ENCODE results near the gene ABHD3. TPM values are rescaled to one million over a fixed set of nuclear protein-coding genes. Genes with fewer than 3 reads are reported as not detected.

Gene ABHD3
- total RNA-seq, 1 donor from 2014 or later: 21.1 TPM

DNA sequence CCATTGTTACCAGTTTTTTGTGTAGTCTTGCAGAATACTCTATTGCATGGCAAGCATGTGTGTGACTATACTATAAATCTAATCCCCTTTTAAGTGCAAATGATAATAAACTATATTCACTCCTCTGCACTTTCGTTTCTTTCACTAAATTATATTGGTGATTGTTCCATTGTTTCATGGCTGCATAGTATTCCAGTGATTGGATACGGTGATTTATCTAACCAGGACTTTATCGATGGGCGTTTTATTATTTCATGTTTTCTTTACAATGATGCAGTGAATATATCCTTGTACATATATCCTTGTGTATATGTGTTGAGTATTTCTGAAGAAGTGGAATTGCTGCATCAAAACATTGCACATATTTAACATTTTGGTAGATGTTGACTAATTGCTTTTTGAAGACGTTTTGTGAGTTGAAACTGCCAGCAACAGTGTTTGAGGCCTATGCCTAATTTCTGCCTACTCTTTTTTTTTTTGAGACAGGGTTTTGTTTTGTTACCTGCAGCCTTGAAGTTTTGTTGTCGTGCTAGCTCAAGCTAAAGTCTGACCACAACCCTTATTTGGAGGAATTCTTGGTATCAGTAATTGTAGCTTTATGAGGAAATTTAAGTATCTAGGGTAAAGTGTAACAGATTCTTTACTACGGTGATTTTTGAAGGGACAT, 38.7 kb upstream of the ABHD3 start:
- no peaks in the 10 kb centered on the region for H3K9me3 ChIP-seq
- TF ChIP-seq POLR2A (IDR thresholded peaks at IDR 0.05) (no peak), POLR2AphosphoS5 (IDR thresholded peaks at IDR 0.05; ENCODE audit: insufficient read depth in 1 of 2, low read depth in 1 of 2) (no peak)
- TF ChIP-seq, protein P1, sequence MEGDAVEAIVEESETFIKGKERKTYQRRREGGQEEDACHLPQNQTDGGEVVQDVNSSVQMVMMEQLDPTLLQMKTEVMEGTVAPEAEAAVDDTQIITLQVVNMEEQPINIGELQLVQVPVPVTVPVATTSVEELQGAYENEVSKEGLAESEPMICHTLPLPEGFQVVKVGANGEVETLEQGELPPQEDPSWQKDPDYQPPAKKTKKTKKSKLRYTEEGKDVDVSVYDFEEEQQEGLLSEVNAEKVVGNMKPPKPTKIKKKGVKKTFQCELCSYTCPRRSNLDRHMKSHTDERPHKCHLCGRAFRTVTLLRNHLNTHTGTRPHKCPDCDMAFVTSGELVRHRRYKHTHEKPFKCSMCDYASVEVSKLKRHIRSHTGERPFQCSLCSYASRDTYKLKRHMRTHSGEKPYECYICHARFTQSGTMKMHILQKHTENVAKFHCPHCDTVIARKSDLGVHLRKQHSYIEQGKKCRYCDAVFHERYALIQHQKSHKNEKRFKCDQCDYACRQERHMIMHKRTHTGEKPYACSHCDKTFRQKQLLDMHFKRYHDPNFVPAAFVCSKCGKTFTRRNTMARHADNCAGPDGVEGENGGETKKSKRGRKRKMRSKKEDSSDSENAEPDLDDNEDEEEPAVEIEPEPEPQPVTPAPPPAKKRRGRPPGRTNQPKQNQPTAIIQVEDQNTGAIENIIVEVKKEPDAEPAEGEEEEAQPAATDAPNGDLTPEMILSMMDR (IDR thresholded peaks at IDR 0.05): no peak
- no peaks in the 10 kb centered on the region for H3K27me3 ChIP-seq
- no peak overlapping the region for H3K27ac ChIP-seq
- intact Hi-C loops (cut with DNase I): no loop called here
- H3K36me3 ChIP-seq: no peaks in the 10 kb centered on the region
- no peak for DNase-seq (ENCODE audit: extremely low spot score in 2 of 2)
- peaks cover 63% of the 10 kb centered on the region for H3K4me1 ChIP-seq
- H3K4me3 ChIP-seq: peak overlapping the region in 1 of 2 donors; percentile 77

DNA sequence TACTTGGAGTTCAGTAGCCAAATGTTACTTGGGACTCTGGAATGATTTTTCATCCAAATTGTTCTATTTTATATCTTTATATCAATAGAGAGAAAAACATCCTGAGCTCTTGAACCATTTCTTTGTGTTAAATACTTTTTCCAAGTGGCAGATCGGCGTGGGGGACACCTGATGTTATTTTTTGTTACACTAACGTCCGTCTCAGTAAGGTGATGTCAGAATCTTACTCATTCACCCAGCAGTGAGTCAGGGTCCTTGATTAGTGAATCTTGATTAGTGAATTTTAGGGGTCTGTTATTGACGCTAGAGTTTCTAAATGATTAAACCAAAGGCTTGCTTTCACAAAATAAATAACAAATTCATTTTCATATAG, 37.7 kb upstream of the ABHD3 start:
- H3K4me3 ChIP-seq: peak overlapping the region; percentile 77 to 91
- no peaks in the 10 kb centered on the region for H3K9me3 ChIP-seq
- intact Hi-C loops (cut with DNase I): no loop called here
- peak overlapping the region; percentile 99 for H3K27ac ChIP-seq
- no peak for DNase-seq (ENCODE audit: extremely low spot score in 2 of 2)
- no peaks in the 10 kb centered on the region for H3K36me3 ChIP-seq
- TF ChIP-seq, protein P1 (IDR thresholded peaks at IDR 0.05): no peak
- TF ChIP-seq POLR2AphosphoS5 (IDR thresholded peaks at IDR 0.05; ENCODE audit: insufficient read depth in 1 of 2, low read depth in 1 of 2) (no peak), POLR2A (IDR thresholded peaks at IDR 0.05) (no peak)
- no peaks in the 10 kb centered on the region for H3K27me3 ChIP-seq
- peaks cover 53% of the 10 kb centered on the region for H3K4me1 ChIP-seq

DNA sequence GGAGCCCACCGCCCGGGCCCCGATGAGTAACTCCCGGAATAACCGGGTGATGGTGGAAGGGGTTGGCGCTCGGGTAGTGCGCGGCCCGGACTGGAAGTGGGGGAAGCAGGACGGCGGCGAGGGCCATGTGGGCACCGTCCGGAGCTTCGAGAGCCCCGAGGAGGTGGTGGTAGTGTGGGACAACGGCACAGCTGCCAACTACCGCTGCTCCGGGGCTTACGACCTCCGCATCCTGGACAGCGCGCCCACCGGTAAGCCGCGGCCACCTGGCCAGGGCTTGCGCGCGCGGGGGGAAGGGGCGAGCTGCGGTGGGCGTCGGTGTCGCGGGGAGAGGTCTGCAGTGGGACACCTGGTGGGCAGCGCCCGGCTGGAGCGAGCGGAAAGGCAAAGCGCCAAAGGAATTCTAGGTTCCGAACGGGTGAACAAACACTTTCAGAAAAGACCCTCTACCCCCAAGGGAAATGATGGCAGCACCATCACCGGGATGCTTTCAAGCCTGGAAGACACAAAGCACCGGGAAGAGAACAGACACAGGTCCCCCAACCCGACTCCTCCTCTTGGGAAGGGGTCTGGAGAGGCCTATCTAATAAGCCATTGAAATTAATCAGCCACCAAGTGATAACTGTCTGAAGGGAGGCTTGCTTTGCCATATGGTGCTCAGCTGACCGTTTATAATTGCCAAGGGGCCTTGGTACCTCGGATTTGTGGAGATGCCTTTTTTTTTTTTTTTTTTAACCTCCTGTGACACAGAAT, 37.2 kb upstream of the ABHD3 start:
- intact Hi-C loops (cut with DNase I): no loop called here
- no peak for DNase-seq (ENCODE audit: extremely low spot score in 2 of 2)
- no peaks in the 10 kb centered on the region for H3K27me3 ChIP-seq
- TF ChIP-seq, protein P1 (IDR thresholded peaks at IDR 0.05): no peak
- TF ChIP-seq POLR2A (IDR thresholded peaks at IDR 0.05): no peak
- no peak for TF ChIP-seq POLR2AphosphoS5 (IDR thresholded peaks at IDR 0.05; ENCODE audit: insufficient read depth in 1 of 2, low read depth in 1 of 2)
- no peaks in the 10 kb centered on the region for H3K36me3 ChIP-seq
- no peaks in the 10 kb centered on the region for H3K9me3 ChIP-seq
- peak overlapping the region; percentile 99 for H3K27ac ChIP-seq
- H3K4me1 ChIP-seq: peaks cover 48% of the 10 kb centered on the region
- H3K4me3 ChIP-seq: peak overlapping the region; percentile 77 to 91

DNA sequence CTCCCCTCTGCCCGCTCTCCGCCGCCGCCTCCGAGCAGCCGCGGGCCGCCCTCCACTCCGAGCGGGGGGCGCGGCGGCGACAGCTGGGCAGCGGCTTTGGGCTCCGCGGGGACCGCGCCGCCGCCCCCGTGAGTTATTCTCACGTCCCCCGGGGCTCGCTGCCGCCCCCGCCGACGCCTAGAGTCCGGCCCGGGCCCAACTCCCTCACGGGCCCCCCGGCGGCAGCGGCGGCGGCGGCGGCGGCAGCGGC, 36.7 kb upstream of the ABHD3 start:
- intact Hi-C loops (cut with DNase I): no loop called here
- Histone ChIP-seq H3K9me3 (no peaks in the 10 kb centered on the region), H3K36me3 (no peaks in the 10 kb centered on the region), H3K4me3 (peak overlapping the region; percentile 77 to 91), H3K27ac (peak overlapping the region; percentile 99), H3K27me3 (no peaks in the 10 kb centered on the region), H3K4me1 (peaks cover 45% of the 10 kb centered on the region)
- TF ChIP-seq POLR2A (IDR thresholded peaks at IDR 0.05): no peak
- no peak for TF ChIP-seq POLR2AphosphoS5 (IDR thresholded peaks at IDR 0.05; ENCODE audit: insufficient read depth in 1 of 2, low read depth in 1 of 2)
- TF ChIP-seq, protein P1 (IDR thresholded peaks at IDR 0.05): no peak
- DNase-seq (ENCODE audit: extremely low spot score in 2 of 2): no peak

Data from vagina (tissue), 2 donors.